GM12873 (cell line): ENCODE results near the gene FYB2.

Source experiments
- CTCF ChIP-seq: IDR thresholded peaks from 2 replicates; pipeline ENCODE4 v1.5.1; 2012; ENCODE audit warnings: low read depth, mild to moderate bottlenecking, moderate library complexity, low read length, control low read depth; ENCODE audit not compliant: insufficient read depth; ENCODE audit errors: missing control alignments

Gene FYB2

GRCh38 chr1:56824938-56825337, 5.7 kb upstream of the FYB2 start:
- no peak for TF ChIP-seq CTCF

GRCh38 chr1:56824271-56824670, 5.1 kb upstream of the FYB2 start:
- no peak for TF ChIP-seq CTCF

GRCh38 chr1:56821462-56821797, 2.2 kb upstream of the FYB2 start:
- TF ChIP-seq CTCF: no peak

- peak; percentile 98 for TF ChIP-seq CTCF
Measured at GRCh38 chr1:56820755-56821461, 1.7 kb upstream of the FYB2 start.

- no peak for TF ChIP-seq CTCF
Measured at GRCh38 chr1:56817716-56818463, 1.3 kb downstream of the FYB2 start.

GRCh38 chr1:56816909-56817308, 2.3 kb downstream of the FYB2 start:
- TF ChIP-seq CTCF: no peak

GRCh38 chr1:56816264-56816663, 2.9 kb downstream of the FYB2 start:
- no peak for TF ChIP-seq CTCF
